H1 (cell line): ENCODE results near the gene MEIS2. TPM values are rescaled to one million over a fixed set of nuclear protein-coding genes. Genes with fewer than 3 reads are reported as not detected.

Source experiments
- CTCF ChIA-PET: fragments of 300-600 bp; sonication (Branson Sonifier 250); formaldehyde crosslinking; loops from one replicate; lab custom pipeline; 2021; ENCODE audit not compliant: partially characterized antibody; lab: Charles Lee
- POLR2A ChIA-PET: fragments of 300-600 bp; sonication (Branson Sonifier 250); formaldehyde crosslinking; loops from one replicate; lab custom pipeline; 2021; ENCODE audit warnings: inconsistent platforms; ENCODE audit not compliant: partially characterized antibody; lab: Charles Lee
- DNase-seq, 2 experiments: peaks; one replicate each; pipeline versions ENCODE4 v3.0.0 to v3.0.0-alpha.2; 2010 to 2022; ENCODE audit warnings: low spot score in 2 of 2, low read depth in 1 of 2, mixed read lengths in 1 of 2
- FAIRE-seq: peaks from 2 replicates; lab custom pipeline; 2011; peaks lifted over from hg19 to GRCh38; lab: Jason Lieb, UNC
- H2AFZ ChIP-seq: 2 replicates; pipeline ENCODE4 v1.8.1; 2012; ENCODE audit warnings: low read length, inconsistent platforms
- H2AK5ac ChIP-seq: 2 replicates; pipeline ENCODE4 v1.6.1; 2013; ENCODE audit warnings: low read depth, low read length
- H2BK120ac ChIP-seq: replicated peaks from 2 replicates; pipeline ENCODE3; 2013; ENCODE audit warnings: low read depth, low read length, inconsistent platforms
- H2BK12ac ChIP-seq: 2 replicates; pipeline ENCODE4 v1.6.1; 2013; ENCODE audit warnings: low read depth, low read length
- H2BK15ac ChIP-seq: 2 replicates; pipeline ENCODE4 v1.6.1; 2013; ENCODE audit warnings: low read length
- H2BK20ac ChIP-seq: 2 replicates; pipeline ENCODE4 v1.6.1; 2013; ENCODE audit warnings: low read length
- H2BK5ac ChIP-seq: 2 replicates; pipeline ENCODE4 v1.6.1; 2013; ENCODE audit warnings: low read depth, low read length
- H3K14ac ChIP-seq: 2 replicates; pipeline ENCODE4 v1.6.1; 2013; ENCODE audit warnings: inconsistent platforms; ENCODE audit not compliant: insufficient read length
- H3K18ac ChIP-seq: 2 replicates; pipeline ENCODE4 v1.6.1; 2013; ENCODE audit warnings: low read length; ENCODE audit errors: extremely low read depth
- H3K23ac ChIP-seq: 2 replicates; pipeline ENCODE4 v1.6.1; 2013; ENCODE audit warnings: inconsistent platforms; ENCODE audit not compliant: insufficient read length
- H3K23me2 ChIP-seq: 2 replicates; pipeline ENCODE4 v1.6.1; 2013; ENCODE audit warnings: low read depth, low read length
- H3K27ac ChIP-seq: 2 replicates; pipeline ENCODE4 v1.6.1; 2011; ENCODE audit warnings: low read depth, low read length, inconsistent platforms
- H3K27me3 ChIP-seq, 4 experiments: replicated peaks in 1 of 4; 1 replicate in 1 of 4; 2 replicates in 3 of 4; pipeline versions ENCODE4 v1.6.1 to v1.8.1; 2011 to 2013; ENCODE audit warnings: low read length in 3 of 4, mild to moderate bottlenecking in 3 of 4, inconsistent platforms in 2 of 4, mixed read lengths in 2 of 4, moderate library complexity in 1 of 4; ENCODE audit not compliant: control insufficient read depth in 3 of 4, insufficient read depth in 3 of 4; ENCODE audit errors: extremely low read depth in 1 of 4
- H3K36me3 ChIP-seq, 4 experiments: 2 replicates each; pipeline versions ENCODE4 v1.6.1 to v1.8.1; 2011 to 2013; ENCODE audit warnings: mild to moderate bottlenecking in 4 of 4, low read length in 3 of 4, moderate library complexity in 2 of 4, control low read depth in 1 of 4, inconsistent platforms in 1 of 4; ENCODE audit not compliant: insufficient read depth in 4 of 4, control insufficient read depth in 2 of 4
- H3K4ac ChIP-seq: replicated peaks from 2 replicates; pipeline ENCODE3; 2013; ENCODE audit warnings: low read length, low read depth, mixed read lengths, inconsistent platforms; ENCODE audit not compliant: insufficient read length
- H3K4me1 ChIP-seq, 4 experiments: replicated peaks in 1 of 4; 1 replicate in 1 of 4; 2 replicates in 3 of 4; pipeline versions ENCODE4 v1.6.1 to v1.8.1; 2011 to 2013; ENCODE audit warnings: low read length in 3 of 4, inconsistent platforms in 2 of 4, mixed read lengths in 1 of 4; ENCODE audit not compliant: insufficient read depth in 4 of 4, control insufficient read depth in 3 of 4
- H3K4me2 ChIP-seq, 2 experiments: 2 replicates each; pipeline versions ENCODE4 v1.6.1 to v1.8.1; 2011 to 2013; ENCODE audit warnings: low read depth in 2 of 2, low read length in 2 of 2, control low read depth in 1 of 2, inconsistent platforms in 1 of 2, mild to moderate bottlenecking in 1 of 2; ENCODE audit not compliant: insufficient read depth in 1 of 2
- H3K4me3 ChIP-seq, 4 experiments: fragments of 200-600, 300-600 bp in 1 of 4; sonication (generic), shearing (Covaris generic), sonication (Bioruptor Twin) in 1 of 4; 2 replicates each; pipeline versions ENCODE4 v1.5.1 to v1.8.1; 2011 to 2016; ENCODE audit warnings: low read length in 4 of 4, low read depth in 3 of 4, control low read depth in 2 of 4, inconsistent platforms in 2 of 4, mild to moderate bottlenecking in 2 of 4, mixed read lengths in 1 of 4, moderate library complexity in 1 of 4; ENCODE audit not compliant: insufficient read depth in 2 of 4; ENCODE audit errors: extremely low read depth in 1 of 4
- H3K56ac ChIP-seq: replicated peaks from 2 replicates; pipeline ENCODE3; 2013; ENCODE audit warnings: low read depth, mild to moderate bottlenecking, mixed read lengths, low read length, inconsistent platforms; ENCODE audit not compliant: insufficient read length
- H3K79me1 ChIP-seq: 2 replicates; pipeline ENCODE4 v1.6.1; 2013; ENCODE audit warnings: low read depth, low read length, control low read depth
- H3K79me2 ChIP-seq, 2 experiments: 2 replicates each; pipeline versions ENCODE4 v1.6.1 to v1.8.1; 2012 to 2013; ENCODE audit warnings: low read length in 2 of 2, mild to moderate bottlenecking in 2 of 2, inconsistent platforms in 1 of 2; ENCODE audit not compliant: insufficient read depth in 2 of 2, control insufficient read depth in 1 of 2
- H3K9ac ChIP-seq, 4 experiments: replicated peaks in 1 of 4; 1 replicate in 1 of 4; 2 replicates in 3 of 4; pipeline versions ENCODE4 v1.6.1 to v1.8.1; 2011 to 2013; ENCODE audit warnings: low read depth in 3 of 4, low read length in 3 of 4, control low read depth in 2 of 4, mild to moderate bottlenecking in 2 of 4, moderate library complexity in 2 of 4, inconsistent platforms in 1 of 4; ENCODE audit errors: extremely low read depth in 1 of 4
- H3K9me3 ChIP-seq, 2 experiments: 2 replicates each; pipeline versions ENCODE4 v1.6.1 to v1.8.1; 2012 to 2013; ENCODE audit warnings: mild to moderate bottlenecking in 2 of 2, moderate library complexity in 2 of 2, control low read depth in 1 of 2, inconsistent platforms in 1 of 2, low read depth in 1 of 2, low read length in 1 of 2, mixed read lengths in 1 of 2; ENCODE audit not compliant: insufficient read depth in 2 of 2
- H4K20me1 ChIP-seq, 2 experiments: replicated peaks in 1 of 2; 2 replicates each; pipeline versions ENCODE3 to v1.8.1; 2011 to 2013; ENCODE audit warnings: inconsistent platforms in 2 of 2, low read length in 2 of 2, mild to moderate bottlenecking in 1 of 2; ENCODE audit not compliant: insufficient read depth in 2 of 2, control insufficient read depth in 1 of 2
- H4K5ac ChIP-seq: 2 replicates; pipeline ENCODE4 v1.6.1; 2013; ENCODE audit warnings: low read length, low read depth, mixed read lengths, inconsistent platforms; ENCODE audit not compliant: insufficient read length
- H4K8ac ChIP-seq: 2 replicates; pipeline ENCODE4 v1.8.0; 2013; ENCODE audit warnings: mild to moderate bottlenecking, moderate library complexity, low read length, inconsistent platforms; ENCODE audit not compliant: insufficient read depth; ENCODE audit errors: extremely low read depth
- H4K91ac ChIP-seq: replicated peaks from 2 replicates; pipeline ENCODE3; 2013; ENCODE audit warnings: low read length, mixed read lengths, inconsistent platforms; ENCODE audit not compliant: insufficient read length
- BACH1 ChIP-seq: IDR thresholded peaks from 2 replicates; pipeline ENCODE4 v1.6.1; 2012; ENCODE audit warnings: low read length, improper control_type of control experiment
- EGR1 ChIP-seq: IDR thresholded peaks from 2 replicates; pipeline ENCODE4 v1.6.1; 2011; ENCODE audit warnings: low read depth, low read length, borderline replicate concordance
- EP300 ChIP-seq, 2 experiments: IDR thresholded peaks; 1 replicate in 1 of 2; 2 replicates in 1 of 2; pipeline ENCODE4 v1.6.1; 2011 to 2012; ENCODE audit warnings: low read depth in 2 of 2, low read length in 2 of 2, mild to moderate bottlenecking in 2 of 2, borderline replicate concordance in 1 of 2, inconsistent platforms in 1 of 2, moderate library complexity in 1 of 2
- POLR2AphosphoS5 ChIP-seq: IDR thresholded peaks from 2 replicates; pipeline ENCODE4 v1.6.1; 2011; ENCODE audit warnings: low read depth, low read length
- RAD21 ChIP-seq, 2 experiments: IDR thresholded peaks in 1 of 2; conservative IDR thresholded peaks in 1 of 2; 2 replicates each; pipeline ENCODE4 v1.6.1; 2011; ENCODE audit warnings: low read depth in 2 of 2, low read length in 2 of 2, improper control_type of control experiment in 1 of 2, inconsistent platforms in 1 of 2, mild to moderate bottlenecking in 1 of 2, moderate library complexity in 1 of 2
- RBBP5 ChIP-seq: IDR thresholded peaks from 2 replicates; pipeline ENCODE4 v1.7.1; 2012; ENCODE audit warnings: low read depth, mild to moderate bottlenecking, inconsistent platforms, low read length, moderate library complexity, borderline replicate concordance
- SIN3A ChIP-seq, 2 experiments: IDR thresholded peaks in 1 of 2; conservative IDR thresholded peaks in 1 of 2; 2 replicates each; pipeline ENCODE4 v1.6.1; 2011 to 2012; ENCODE audit warnings: low read length in 2 of 2, improper control_type of control experiment in 1 of 2, low read depth in 1 of 2, mild to moderate bottlenecking in 1 of 2
- SIRT6 ChIP-seq: IDR thresholded peaks from one replicate; pipeline ENCODE4 v1.7.1; 2012; ENCODE audit warnings: low read length, inconsistent platforms
- SP2 ChIP-seq: IDR thresholded peaks from 2 replicates; pipeline ENCODE4 v1.6.1; 2012; ENCODE audit warnings: mild to moderate bottlenecking, low read length, inconsistent platforms
- SRF ChIP-seq: IDR thresholded peaks from 2 replicates; pipeline ENCODE4 v1.6.1; 2011; ENCODE audit warnings: mild to moderate bottlenecking, low read depth, low read length, moderate library complexity
- TBP ChIP-seq: IDR thresholded peaks from 2 replicates; pipeline ENCODE4 v1.6.1; 2011; ENCODE audit warnings: low read depth, low read length, improper control_type of control experiment
- YY1 ChIP-seq: IDR thresholded peaks from 2 replicates; pipeline ENCODE4 v1.6.1; 2011; ENCODE audit warnings: low read depth, mild to moderate bottlenecking, low read length
- polyA plus RNA-seq, 7 experiments: library from polyadenylated mRNA; depleted of rRNA in 3 of 7; stranded (reverse) in 5 of 7; unstranded in 2 of 7; fragments of >200 nt in 5 of 7; fragments of 200-250 nt in 2 of 7; gene quantifications; 1 replicate in 5 of 7; 2 replicates in 1 of 7; 4 replicates in 1 of 7; pipeline versions ENCODE4 v1.2.1 to v1.2.3, GENCODE V29; 2011 to 2013; ENCODE audit warnings: missing spikeins in 2 of 7, mixed read lengths in 2 of 7
- total RNA-seq: library from RNA; stranded (reverse); fragmentation: NEBNext Ultra II Directional; extraction: Animal tissue kit (Norgen Biotek cat#: 25700); gene quantifications from 2 replicates; pipeline ENCODE4 v1.2.1, GENCODE V29; 2021
- TF ChIP-seq, protein P1 (sequence below), 3 experiments: IDR thresholded peaks; 1 replicate in 2 of 3; 2 replicates in 1 of 3; pipeline versions ENCODE4 v1.5.1 to v1.6.1; 2011; ENCODE audit warnings: low read length in 3 of 3, mild to moderate bottlenecking in 3 of 3, inconsistent platforms in 2 of 3, low read depth in 1 of 3, moderate library complexity in 1 of 3; ENCODE audit not compliant: insufficient read depth in 1 of 3; ENCODE audit errors: control extremely low read depth in 1 of 3

The MEIS2 gene
- total and polyA plus RNA-seq, 2 of the 8 experiments (the other 6 are each of a cell fraction or from before 2014, with no cell fraction given) = 0.22 to 1.2 TPM

DNA sequence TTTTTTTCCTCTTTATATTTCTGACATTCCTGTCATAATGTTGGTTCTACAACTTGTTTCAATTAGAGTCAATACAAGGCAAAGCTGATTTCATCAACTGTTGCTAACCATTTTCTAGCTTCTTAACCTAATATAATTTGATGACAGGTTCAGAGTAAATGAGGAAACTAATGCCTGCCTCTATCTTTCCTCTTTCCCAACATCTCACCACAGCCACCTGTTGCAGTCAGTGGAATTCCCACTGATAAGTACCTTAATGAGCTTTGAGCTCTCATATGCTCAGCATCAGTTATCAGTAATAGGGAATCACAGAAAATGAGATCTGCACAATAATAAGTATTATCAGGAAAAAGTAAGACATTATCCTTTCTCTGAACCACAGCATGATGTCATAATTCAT is 241.9 kb downstream of the MEIS2 start:
- Histone ChIP-seq H3K18ac (no peak overlapping the region), H3K4ac (no peak overlapping the region), H3K79me2 (no peaks in the 10 kb centered on the region), H3K56ac (no peak overlapping the region), H2BK15ac (no peak overlapping the region), H2BK5ac (no peak overlapping the region), H4K20me1 (no peaks in the 10 kb centered on the region), H3K23me2 (no peaks in the 10 kb centered on the region; the same call in 1 of the 2 replicates), H3K9ac (no peak overlapping the region), H4K5ac (no peak overlapping the region), H2AK5ac (no peak overlapping the region), H3K79me1 (no peaks in the 10 kb centered on the region), H2BK12ac (no peak overlapping the region), H3K4me2 (no peak overlapping the region), H3K4me3 (no peak overlapping the region), H3K36me3 (no peaks in the 10 kb centered on the region), H3K4me1 (no peaks in the 10 kb centered on the region), H3K14ac (no peak overlapping the region), H2BK20ac (no peak overlapping the region), H4K91ac (no peak overlapping the region), H3K23ac (no peak overlapping the region), H2AFZ (no peak overlapping the region), H2BK120ac (no peak overlapping the region), H3K27me3 (peaks cover 0 to 3% (median 0%) of the 10 kb centered on the region in 4 experiments; a peak in 1 of 7 replicates), H3K9me3 (no peaks in the 10 kb centered on the region), H3K27ac (no peak overlapping the region), H4K8ac (no peak overlapping the region)
- DNase-seq = no peak
- ChIA-PET POLR2A (no interaction called here), CTCF (no interaction called here)
- TF ChIP-seq EGR1 (no peak), SP2 (no peak), BACH1 (no peak), SIRT6 (no peak), SIN3A (conservative IDR thresholded peaks at IDR 0.05 in 1 of 2, IDR thresholded peaks at IDR 0.05 in 1 of 2; ENCODE audit: low read depth in 1 of 2, low read length in 2 of 2) (no peak), RAD21 (IDR thresholded peaks at IDR 0.05 in 1 of 2, conservative IDR thresholded peaks at IDR 0.05 in 1 of 2; ENCODE audit: low read depth in 2 of 2, low read length in 2 of 2) (no peak), SRF (no peak), RBBP5 (no peak), TBP (no peak), POLR2AphosphoS5 (no peak), EP300 (IDR thresholded peaks at IDR 0.05; ENCODE audit: borderline replicate concordance in 1 of 2, low read depth in 2 of 2, low read length in 2 of 2) (no peak), YY1 (no peak)
- TF ChIP-seq, protein P1, sequence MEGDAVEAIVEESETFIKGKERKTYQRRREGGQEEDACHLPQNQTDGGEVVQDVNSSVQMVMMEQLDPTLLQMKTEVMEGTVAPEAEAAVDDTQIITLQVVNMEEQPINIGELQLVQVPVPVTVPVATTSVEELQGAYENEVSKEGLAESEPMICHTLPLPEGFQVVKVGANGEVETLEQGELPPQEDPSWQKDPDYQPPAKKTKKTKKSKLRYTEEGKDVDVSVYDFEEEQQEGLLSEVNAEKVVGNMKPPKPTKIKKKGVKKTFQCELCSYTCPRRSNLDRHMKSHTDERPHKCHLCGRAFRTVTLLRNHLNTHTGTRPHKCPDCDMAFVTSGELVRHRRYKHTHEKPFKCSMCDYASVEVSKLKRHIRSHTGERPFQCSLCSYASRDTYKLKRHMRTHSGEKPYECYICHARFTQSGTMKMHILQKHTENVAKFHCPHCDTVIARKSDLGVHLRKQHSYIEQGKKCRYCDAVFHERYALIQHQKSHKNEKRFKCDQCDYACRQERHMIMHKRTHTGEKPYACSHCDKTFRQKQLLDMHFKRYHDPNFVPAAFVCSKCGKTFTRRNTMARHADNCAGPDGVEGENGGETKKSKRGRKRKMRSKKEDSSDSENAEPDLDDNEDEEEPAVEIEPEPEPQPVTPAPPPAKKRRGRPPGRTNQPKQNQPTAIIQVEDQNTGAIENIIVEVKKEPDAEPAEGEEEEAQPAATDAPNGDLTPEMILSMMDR (IDR thresholded peaks at IDR 0.05; ENCODE audit: control extremely low read depth in 1 of 3, insufficient read depth in 1 of 3, low read depth in 1 of 3, low read length in 3 of 3) = no peak
- no peak for FAIRE-seq
